ENCODE measurements around the gene GBX1. TPM values are rescaled to one million over a fixed set of nuclear protein-coding genes. Genes with fewer than 3 reads are reported as not detected.

The GBX1 gene
- total RNA-seq, 1 experiment from 2014 or later: not detected

DNA sequence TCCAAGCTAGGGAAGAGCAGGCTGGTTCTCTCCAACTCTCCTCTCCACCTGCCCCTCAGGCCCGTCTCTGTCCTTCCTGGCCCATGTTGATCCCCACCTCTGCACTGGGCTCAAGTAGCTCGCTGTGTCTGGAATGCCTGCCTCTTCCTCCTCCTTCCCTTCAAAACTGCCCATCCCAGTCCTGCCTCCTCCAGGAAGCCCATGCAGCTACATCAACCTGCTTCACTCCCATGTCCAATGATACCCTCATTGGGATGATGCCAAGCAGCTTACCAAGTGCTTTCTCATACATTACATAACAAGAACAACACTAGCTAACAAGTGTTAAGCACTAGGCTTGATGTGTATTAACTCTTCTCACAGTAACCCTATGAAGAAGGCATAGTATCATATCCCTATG lies 11.3 kb upstream of the GBX1 start:
- Mint-ChIP-seq H3K36me3 (ENCODE audit: insufficient read depth, unreplicated experiment) (no peaks in the 10 kb centered on the region), H3K27me3 (ENCODE audit: insufficient read depth, unreplicated experiment) (peaks cover 74% of the 10 kb centered on the region), H3K9me3 (ENCODE audit: unreplicated experiment) (no peaks in the 10 kb centered on the region), H3K4me3 (ENCODE audit: unreplicated experiment) (no peak overlapping the region), H3K27ac (ENCODE audit: low read depth, unreplicated experiment) (no peak overlapping the region), H3K4me1 (ENCODE audit: insufficient read depth, unreplicated experiment) (no peaks in the 10 kb centered on the region)
- BruUV-seq (replicated peaks): no TSS peak
- CTCF ChIA-PET: interaction anchor here (0.6 kb wide), 1 partner anchor 9 kb away, joined by 3 read pairs; no protein-coding TSS in a partner anchor
- DNase-seq (ENCODE audit: unreplicated experiment): no peak
- POLR2A ChIA-PET: interaction anchor here (1.5 kb wide), 1 partner anchor 22 kb away, joined by 3 read pairs; no protein-coding TSS in a partner anchor
- intact Hi-C loops (cut with micrococcal nuclease): no loop called here
- no peak for TF ChIP-seq CTCF (IDR thresholded peaks at IDR 0.05; ENCODE audit: unreplicated experiment)

- CTCF ChIA-PET: interaction anchor here (0.6 to 1.4 kb wide), 3 partner anchors 8 to 128 kb away, joined by 3 to 5 read pairs (median 3); no protein-coding TSS in a partner anchor
- POLR2A ChIA-PET: interaction anchor here (1.5 kb wide), 1 partner anchor 22 kb away, joined by 3 read pairs; no protein-coding TSS in a partner anchor
- intact Hi-C loops (cut with micrococcal nuclease): no loop called here
- Mint-ChIP-seq H3K36me3 (ENCODE audit: insufficient read depth, unreplicated experiment) (no peaks in the 10 kb centered on the region), H3K9me3 (ENCODE audit: unreplicated experiment) (no peaks in the 10 kb centered on the region), H3K27ac (ENCODE audit: low read depth, unreplicated experiment) (no peak overlapping the region), H3K4me3 (ENCODE audit: unreplicated experiment) (no peak overlapping the region), H3K27me3 (ENCODE audit: insufficient read depth, unreplicated experiment) (peaks cover 80% of the 10 kb centered on the region), H3K4me1 (ENCODE audit: insufficient read depth, unreplicated experiment) (no peaks in the 10 kb centered on the region)
- no TSS peak for BruUV-seq (replicated peaks)
- no peak for TF ChIP-seq CTCF (IDR thresholded peaks at IDR 0.05; ENCODE audit: unreplicated experiment)
- no peak for DNase-seq (ENCODE audit: unreplicated experiment)
Observed at GRCh38 chr7:151178236-151178635, 10.7 kb upstream of the GBX1 start.

DNA sequence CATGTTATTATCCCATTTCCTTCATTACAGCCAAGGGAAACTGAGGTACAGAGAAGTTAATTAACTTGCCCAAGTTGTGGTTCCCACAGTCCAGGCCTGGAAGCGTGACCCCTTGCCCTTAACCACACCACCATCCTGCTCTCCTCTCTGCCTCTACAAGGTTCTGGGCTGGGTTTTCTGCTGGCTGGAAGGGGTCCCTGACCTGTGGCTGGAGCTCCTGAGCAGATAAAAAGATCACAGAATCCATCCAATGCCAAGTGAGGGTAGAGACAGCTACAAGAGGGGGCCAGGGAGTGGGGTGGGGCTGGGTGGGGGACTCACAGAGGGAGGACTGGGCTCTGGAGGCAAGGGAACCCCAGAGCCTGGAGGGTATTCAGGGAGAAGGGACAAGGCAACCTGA lies 9.8 kb upstream of the GBX1 start:
- no peaks in the 10 kb centered on the region for H3K36me3 Mint-ChIP-seq (ENCODE audit: insufficient read depth, unreplicated experiment)
- CTCF ChIA-PET: interaction anchor here (0.6 to 1.4 kb wide), 5 partner anchors 32 to 129 kb away, joined by 3 to 5 read pairs (median 3); no protein-coding TSS in a partner anchor
- POLR2A ChIA-PET: no interaction called here
- H3K27me3 Mint-ChIP-seq (ENCODE audit: insufficient read depth, unreplicated experiment): peaks cover 87% of the 10 kb centered on the region
- no peaks in the 10 kb centered on the region for H3K9me3 Mint-ChIP-seq (ENCODE audit: unreplicated experiment)
- no peak for TF ChIP-seq CTCF (IDR thresholded peaks at IDR 0.05; ENCODE audit: unreplicated experiment)
- H3K4me3 Mint-ChIP-seq (ENCODE audit: unreplicated experiment): no peak overlapping the region
- BruUV-seq (replicated peaks): no TSS peak
- no peaks in the 10 kb centered on the region for H3K4me1 Mint-ChIP-seq (ENCODE audit: insufficient read depth, unreplicated experiment)
- no peak for DNase-seq (ENCODE audit: unreplicated experiment)
- intact Hi-C loops (cut with micrococcal nuclease): no loop called here
- no peak overlapping the region for H3K27ac Mint-ChIP-seq (ENCODE audit: low read depth, unreplicated experiment)

GRCh38 chr7:151176401-151176800 lies 8.9 kb upstream of the GBX1 start:
- no peak for TF ChIP-seq CTCF (IDR thresholded peaks at IDR 0.05; ENCODE audit: unreplicated experiment)
- H3K27ac Mint-ChIP-seq (ENCODE audit: low read depth, unreplicated experiment): no peak overlapping the region
- ChIA-PET POLR2A (no interaction called here), CTCF (interaction anchor here (0.6 to 1.3 kb wide), 5 partner anchors 12 to 73 kb away, joined by 3 to 4 read pairs (median 3); no protein-coding TSS in a partner anchor)
- H3K9me3 Mint-ChIP-seq (ENCODE audit: unreplicated experiment): no peaks in the 10 kb centered on the region
- H3K27me3 Mint-ChIP-seq (ENCODE audit: insufficient read depth, unreplicated experiment): peaks cover 81% of the 10 kb centered on the region
- no peak for DNase-seq (ENCODE audit: unreplicated experiment)
- no peak overlapping the region for H3K4me3 Mint-ChIP-seq (ENCODE audit: unreplicated experiment)
- intact Hi-C loops (cut with micrococcal nuclease): no loop called here
- no peaks in the 10 kb centered on the region for H3K4me1 Mint-ChIP-seq (ENCODE audit: insufficient read depth, unreplicated experiment)
- H3K36me3 Mint-ChIP-seq (ENCODE audit: insufficient read depth, unreplicated experiment): no peaks in the 10 kb centered on the region
- no TSS peak for BruUV-seq (replicated peaks)
